ELR (cell line): ENCODE measurements around the gene PLCXD3.
"Not testable (repeated sequence)": the region's sequence is repeated elsewhere in the genome, so short reads cannot be mapped to it uniquely, and the experiment has no call there.

Source experiments
- DNase-seq: peaks from one replicate; pipeline ENCODE4 v3.0.0-alpha.2; 2015; ENCODE audit warnings: low read depth

PLCXD3 gene

GRCh38 chr5:41347569-41347968, 162.8 kb downstream of the PLCXD3 start:
- peak; percentile 6 for DNase-seq

- DNase-seq, result peak; percentile 37
Observed at GRCh38 chr5:41346609-41347008, 163.8 kb downstream of the PLCXD3 start.

DNA sequence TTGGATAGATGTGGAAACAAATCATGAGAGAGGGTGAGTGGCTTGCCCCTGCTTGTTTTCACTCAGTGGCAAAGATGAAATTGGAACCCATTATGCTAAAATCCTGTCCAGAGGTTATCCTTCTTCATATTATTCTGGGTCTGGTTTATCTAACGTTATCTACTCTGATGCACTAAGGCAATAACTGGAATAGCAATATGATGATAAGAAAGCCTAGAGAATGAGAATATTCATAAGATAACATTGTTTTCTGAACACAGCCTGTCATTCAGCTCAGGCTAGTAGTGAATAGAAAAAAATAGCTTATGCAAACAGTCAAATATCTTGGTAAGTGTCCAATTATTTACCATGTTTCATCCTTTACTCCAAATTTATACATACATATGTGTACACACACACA, 165.1 kb downstream of the PLCXD3 start:
- DNase-seq, result no peak

- no peak for DNase-seq
Observed at GRCh38 chr5:41339339-41339738, 171.1 kb downstream of the PLCXD3 start.

- no peak for DNase-seq
Observed at GRCh38 chr5:41338136-41338675, 172.2 kb downstream of the PLCXD3 start.

GRCh38 chr5:41337724-41338123, 172.7 kb downstream of the PLCXD3 start:
- no peak for DNase-seq

GRCh38 chr5:41337216-41337615, 173.2 kb downstream of the PLCXD3 start:
- no peak for DNase-seq

GRCh38 chr5:41336471-41336870, 173.9 kb downstream of the PLCXD3 start:
- no peak for DNase-seq

DNA sequence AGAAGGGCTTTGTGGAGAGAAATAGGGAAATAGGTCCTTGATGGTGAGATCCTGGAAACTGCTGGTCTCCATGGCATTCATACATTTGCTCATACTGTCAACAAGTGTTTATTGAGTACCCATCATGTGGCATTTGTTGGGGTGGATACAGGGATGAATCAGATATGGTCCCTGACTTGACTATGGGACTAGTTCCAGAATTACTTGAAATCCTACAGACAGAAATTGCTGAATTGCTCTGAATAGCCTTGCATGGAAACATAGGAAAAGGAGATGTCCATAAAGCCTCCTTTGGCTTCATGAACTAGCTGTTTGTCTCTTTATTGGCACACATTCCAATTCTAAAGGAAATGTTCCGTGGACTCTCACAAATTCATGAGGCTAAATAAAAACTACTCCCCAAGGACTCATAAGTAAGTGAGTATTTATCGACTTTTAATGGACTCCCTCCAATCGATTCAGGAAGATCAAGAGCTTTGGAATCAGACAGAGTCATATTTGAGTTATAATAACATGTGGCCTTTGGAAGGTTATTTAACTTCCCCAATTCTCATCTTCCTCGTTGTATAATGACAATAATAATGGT, 174.7 kb downstream of the PLCXD3 start:
- no peak for DNase-seq

DNA sequence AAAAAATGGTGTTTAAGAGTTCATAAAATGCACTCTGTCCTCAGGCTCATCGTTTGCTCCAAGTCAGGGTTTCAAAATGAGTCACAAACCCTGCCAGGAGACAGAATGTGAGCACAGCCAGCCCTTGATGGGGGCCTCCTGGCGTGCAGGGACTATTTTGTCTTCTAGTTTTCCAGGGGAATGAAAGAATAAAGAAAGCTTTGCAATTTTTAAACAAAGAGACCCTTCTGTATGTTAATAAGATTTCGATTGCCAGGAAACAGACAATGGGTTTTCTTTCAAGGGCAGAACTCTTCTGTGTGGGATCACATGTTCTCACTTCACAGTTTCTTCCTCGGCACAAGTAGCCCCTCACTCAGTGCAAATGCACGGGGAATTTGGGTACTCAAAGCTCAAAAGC, 175.6 kb downstream of the PLCXD3 start:
- no peak for DNase-seq

DNA sequence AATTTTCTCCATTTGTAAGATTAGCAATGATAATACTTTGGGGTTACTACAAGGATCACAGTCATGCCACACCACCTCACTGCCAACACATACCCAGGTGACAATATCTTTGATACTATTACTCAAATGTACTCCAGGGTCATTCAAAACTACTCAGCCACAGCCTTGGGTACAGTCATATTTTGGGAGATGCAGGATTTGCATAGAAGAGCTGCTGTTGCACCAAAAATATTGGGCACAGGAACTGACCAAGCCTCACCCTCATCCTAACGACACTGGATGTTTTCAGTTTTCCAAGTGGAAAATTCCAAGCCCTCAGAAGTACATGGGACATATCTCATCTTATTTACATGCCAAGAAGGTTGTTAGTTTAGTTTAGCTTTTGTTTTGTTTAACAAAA, 176.2 kb downstream of the PLCXD3 start:
- no peak for DNase-seq

GRCh38 chr5:41325074-41325473, 185.3 kb downstream of the PLCXD3 start:
- DNase-seq, result no peak

DNA sequence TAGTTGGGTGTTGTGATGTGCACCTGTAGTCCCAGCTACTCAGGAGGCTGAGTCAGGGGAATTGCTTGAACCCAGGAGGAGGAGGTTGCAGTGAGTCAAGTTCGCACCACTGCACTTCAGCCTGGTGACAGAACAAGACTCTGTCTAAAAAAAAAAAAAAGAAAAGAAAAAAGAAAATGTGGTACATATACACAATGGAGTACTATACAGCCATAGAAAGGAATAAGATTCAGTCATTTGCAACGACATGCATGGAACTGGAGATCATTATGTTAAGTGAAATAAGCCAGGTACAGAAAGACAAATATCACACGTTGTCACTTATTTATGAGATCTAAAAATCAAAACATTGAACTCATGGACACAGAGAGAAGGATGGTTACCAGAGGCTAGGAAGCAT, 187.6 kb downstream of the PLCXD3 start:
- DNase-seq, result not testable (repeated sequence)

- no peak for DNase-seq
Observed at GRCh38 chr5:41312478-41313060, 197.8 kb downstream of the PLCXD3 start.

GRCh38 chr5:41312066-41312465, 198.3 kb downstream of the PLCXD3 start:
- DNase-seq, result no peak

GRCh38 chr5:41309275-41309674, 201.1 kb downstream of the PLCXD3 start:
- no peak for DNase-seq

DNA sequence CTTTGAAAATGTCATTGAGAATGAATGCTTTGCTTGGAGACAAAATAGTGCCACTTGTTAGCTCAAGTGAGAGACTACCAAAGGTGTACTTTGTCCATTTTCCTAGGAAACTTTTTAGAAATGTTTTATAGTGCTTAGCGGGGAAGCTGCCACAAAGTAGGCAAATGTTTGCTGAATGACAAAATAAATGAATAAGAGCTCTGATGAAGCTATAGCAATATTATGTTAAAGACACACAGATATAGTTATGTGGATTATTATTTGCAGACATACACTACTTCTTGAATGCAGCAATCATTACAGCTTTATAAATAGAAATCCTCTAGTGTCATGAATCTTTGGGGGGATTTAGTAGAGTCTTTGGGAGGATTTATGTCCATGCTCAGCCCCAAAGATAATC, 204.4 kb downstream of the PLCXD3 start:
- no peak for DNase-seq

DNA sequence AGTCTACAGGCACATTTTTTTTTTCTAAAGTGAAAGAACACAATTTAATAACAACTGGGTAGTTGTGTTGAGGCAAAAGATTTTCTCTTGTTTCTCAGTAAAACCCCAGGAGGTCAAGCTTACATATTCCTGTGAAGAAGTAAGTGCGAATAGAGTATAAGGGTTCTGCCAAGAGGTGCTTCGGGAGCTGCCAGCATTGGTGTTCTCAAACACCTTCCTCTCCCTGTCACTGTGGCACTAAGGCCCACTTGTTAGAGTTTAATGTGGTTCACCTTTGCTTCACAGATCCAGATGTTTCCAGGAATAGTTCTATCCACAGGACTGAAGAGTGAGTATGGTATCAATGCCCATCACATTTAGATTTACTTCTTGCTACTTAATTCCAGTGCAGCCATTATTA, 205.3 kb downstream of the PLCXD3 start:
- DNase-seq, result no peak

GRCh38 chr5:41296066-41296465, 214.3 kb downstream of the PLCXD3 start:
- no peak for DNase-seq

DNA sequence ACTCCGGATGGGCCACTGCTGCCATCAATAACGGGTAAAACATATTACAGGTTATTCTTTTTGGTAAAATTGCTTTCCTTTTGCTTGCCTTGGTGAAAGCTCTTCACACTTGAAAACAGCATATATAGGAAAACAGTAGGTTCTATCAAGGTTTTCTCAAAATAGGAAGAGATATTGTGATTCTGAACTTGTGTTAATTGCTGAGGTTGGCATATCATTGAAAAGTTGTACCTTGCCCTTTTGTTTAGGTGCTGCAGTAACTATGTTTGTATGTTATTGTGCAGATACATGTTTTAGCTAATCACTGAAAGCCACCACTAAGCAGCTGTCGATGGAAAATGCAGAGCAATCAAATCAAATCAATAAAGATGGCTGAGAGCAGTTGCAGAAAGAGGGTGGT, 219.1 kb downstream of the PLCXD3 start:
- no peak for DNase-seq

- no peak for DNase-seq
Observed at GRCh38 chr5:41290810-41291209, 219.6 kb downstream of the PLCXD3 start.

- no peak for DNase-seq
Observed at GRCh38 chr5:41289970-41290464, 220.4 kb downstream of the PLCXD3 start.

GRCh38 chr5:41286696-41287095, 223.7 kb downstream of the PLCXD3 start:
- DNase-seq, result no peak

DNA sequence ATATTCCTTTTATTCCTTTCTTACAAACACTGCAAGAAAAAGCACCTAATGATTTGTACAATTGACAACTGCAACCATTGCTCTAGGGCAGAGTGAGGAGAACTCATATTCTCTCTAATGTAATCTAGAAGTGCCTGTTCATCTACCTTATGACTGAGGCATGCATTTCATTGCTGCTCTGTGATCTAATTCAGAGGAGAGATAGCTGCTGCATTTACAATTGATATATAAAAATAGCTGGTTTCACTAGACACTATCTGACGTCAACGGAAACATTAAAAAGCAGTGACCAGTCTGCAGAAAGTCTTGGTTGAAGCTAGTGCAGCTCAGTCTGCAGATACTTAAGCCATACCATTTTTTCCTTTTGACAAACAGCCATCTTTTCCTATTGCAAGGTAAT, 224.2 kb downstream of the PLCXD3 start:
- no peak for DNase-seq
